ENCODE measurements around the gene ZNF92.
A peak's percentile ranks its signal among the peaks of the same experiment; 100 is the strongest.
"Not testable (repeated sequence)": the region's sequence is repeated elsewhere in the genome, so short reads cannot be mapped to it uniquely, and the experiment has no call there.

Gene ZNF92

GRCh38 chr7:65373608-65374351, at the start of gene ZNF92:
Gene ZNF92, plus strand, starts transcription at chr7:65373855. Its CDS starts 143 bp downstream, at chr7:65373998.
- peak; percentile 98 to 99 for DNase-seq

- DNase-seq = no peak
These were observed 47.7 kb upstream of the ZNF92 start for GRCh38 chr7:65325793-65326432.

GRCh38 chr7:65338346-65338745, 35.3 kb upstream of the ZNF92 start:
- DNase-seq = no peak

- DNase-seq = no peak
These were observed 34.4 kb upstream of the ZNF92 start for GRCh38 chr7:65339257-65339656.

GRCh38 chr7:65342723-65343629, 30.7 kb upstream of the ZNF92 start:
- DNase-seq = no peak

GRCh38 chr7:65344541-65344940, 29.1 kb upstream of the ZNF92 start:
- not testable (repeated sequence) for DNase-seq

GRCh38 chr7:65354263-65354662, 19.4 kb upstream of the ZNF92 start:
- DNase-seq = no peak

- no peak for DNase-seq
These were observed 3.8 kb upstream of the ZNF92 start for GRCh38 chr7:65369843-65370242.

GRCh38 chr7:65371468-65371867, 2.2 kb upstream of the ZNF92 start:
- DNase-seq = no peak

- DNase-seq = no peak
These were observed 5.7 kb downstream of the ZNF92 start for GRCh38 chr7:65379318-65379717.

GRCh38 chr7:65381742-65382141, 8.1 kb downstream of the ZNF92 start:
- no peak for DNase-seq

- DNase-seq = no peak
These were observed 8.8 kb downstream of the ZNF92 start for GRCh38 chr7:65382452-65382851.

- DNase-seq = no peak
These were observed 14.2 kb downstream of the ZNF92 start for GRCh38 chr7:65387891-65388290.

GRCh38 chr7:65390588-65390987, 16.9 kb downstream of the ZNF92 start:
- DNase-seq = no peak

GRCh38 chr7:65397730-65398142, 24.1 kb downstream of the ZNF92 start:
- no peak for DNase-seq

- not testable (repeated sequence) for DNase-seq
These were observed 25.0 kb downstream of the ZNF92 start for GRCh38 chr7:65398671-65399070.

GRCh38 chr7:65399101-65399500, 25.4 kb downstream of the ZNF92 start:
- not testable (repeated sequence) for DNase-seq

GRCh38 chr7:65404020-65404419, 30.4 kb downstream of the ZNF92 start:
- no peak for DNase-seq

- DNase-seq = not testable (repeated sequence)
These were observed 33.1 kb downstream of the ZNF92 start for GRCh38 chr7:65406706-65407105.

- no peak for DNase-seq
These were observed 35.7 kb downstream of the ZNF92 start for GRCh38 chr7:65409363-65409762.

GRCh38 chr7:65411249-65411648, 37.6 kb downstream of the ZNF92 start:
- DNase-seq = no peak

- no peak for DNase-seq
These were observed 49.0 kb downstream of the ZNF92 start for GRCh38 chr7:65422670-65423069.

GRCh38 chr7:65423286-65423685, 49.6 kb downstream of the ZNF92 start:
- not testable (repeated sequence) for DNase-seq

Measured in NCI-H1930 (cell line).